ENCODE data around the gene RNGTT.

- TF ChIP-seq EZH2 (IDR thresholded peaks at IDR 0.05; ENCODE audit: low read length) (no peak), CTCF (optimal IDR thresholded peaks at IDR 0.05 in 1 of 3, IDR thresholded peaks at IDR 0.05 in 1 of 3, conservative IDR thresholded peaks at IDR 0.05 in 1 of 3; ENCODE audit: extremely low read depth in 1 of 3, insufficient read depth in 2 of 3, low read length in 3 of 3) (no peak)
These were observed 390.8 kb downstream of the RNGTT start for GRCh38 chr6:88572449-88573139.
